HL-60/S4 treated with phorbol 12-myristate 13-acetate at 8.2 ng/mL for 4 days and 3 days (cell line): ENCODE results near the gene SRSF10.
"Not testable (repeated sequence)": the region's sequence is repeated elsewhere in the genome, so short reads cannot be mapped to it uniquely, and the experiment has no call there.

Experiments
- in situ Hi-C: fragments of 300-500 bp; cut with MboI; formaldehyde crosslinking; loops from 2 replicates; pipeline ENCODE4 v1.15.0; 2022; ENCODE audit warnings: low sequenced_read_pairs

The SRSF10 gene

GRCh38 chr1:23999156-23999671 lies 19.1 kb upstream of the SRSF10 start:
- in situ Hi-C loops = no loop called here

DNA sequence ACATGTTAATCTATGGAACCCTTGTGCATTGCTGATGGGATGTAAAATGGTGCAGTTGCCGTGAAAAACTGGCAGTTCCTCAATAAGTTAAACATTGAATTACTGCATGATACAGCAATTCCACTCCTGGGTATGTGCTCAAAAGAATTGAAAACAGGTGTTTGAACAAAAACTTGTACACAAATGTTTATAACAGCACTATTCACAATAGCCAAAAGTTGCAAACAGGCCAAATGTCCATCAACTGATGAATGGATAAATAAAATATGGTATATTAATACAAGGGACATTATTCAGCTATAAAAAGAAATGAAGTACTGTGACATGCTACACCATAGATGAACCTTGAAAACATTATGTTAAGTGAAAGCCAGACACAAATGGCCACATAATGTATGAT lies 17.7 kb upstream of the SRSF10 start:
- in situ Hi-C loops = no loop called here

DNA sequence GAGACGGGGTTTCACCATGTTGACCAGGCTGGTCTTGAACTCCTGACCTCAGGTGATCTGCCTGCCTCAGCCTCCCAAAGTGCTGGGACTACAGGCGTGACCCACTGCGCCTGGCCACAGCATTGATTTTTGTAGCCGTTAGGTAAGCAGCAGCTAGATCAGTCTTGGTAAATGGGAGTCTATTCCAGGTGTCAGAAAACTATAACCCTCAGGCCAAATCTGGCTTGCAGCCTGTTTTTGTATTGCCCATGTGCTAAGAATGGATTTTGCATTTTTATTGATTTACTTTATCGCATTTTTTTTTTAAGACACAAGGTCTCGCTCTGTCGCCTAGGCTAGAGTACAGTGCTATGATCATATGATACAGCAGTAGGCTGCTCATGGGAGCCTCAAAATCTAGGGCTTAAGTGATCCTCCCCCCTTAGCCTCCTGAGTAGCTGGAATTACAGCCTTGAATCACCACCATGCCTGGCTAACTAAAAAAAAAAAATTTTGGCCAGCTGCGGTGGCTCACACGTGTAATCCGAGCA lies 16.6 kb upstream of the SRSF10 start:
- in situ Hi-C loops = no loop called here

- in situ Hi-C loops = no loop called here
Observed at GRCh38 chr1:23995431-23995837, 15.3 kb upstream of the SRSF10 start.

- in situ Hi-C loops = not testable (repeated sequence)
Observed at GRCh38 chr1:23992011-23992410, 11.9 kb upstream of the SRSF10 start.

- in situ Hi-C loops = no loop called here
Observed at GRCh38 chr1:23989263-23989662, 9.1 kb upstream of the SRSF10 start.

GRCh38 chr1:23987038-23987437 lies 6.9 kb upstream of the SRSF10 start:
- in situ Hi-C loops = not testable (repeated sequence)

DNA sequence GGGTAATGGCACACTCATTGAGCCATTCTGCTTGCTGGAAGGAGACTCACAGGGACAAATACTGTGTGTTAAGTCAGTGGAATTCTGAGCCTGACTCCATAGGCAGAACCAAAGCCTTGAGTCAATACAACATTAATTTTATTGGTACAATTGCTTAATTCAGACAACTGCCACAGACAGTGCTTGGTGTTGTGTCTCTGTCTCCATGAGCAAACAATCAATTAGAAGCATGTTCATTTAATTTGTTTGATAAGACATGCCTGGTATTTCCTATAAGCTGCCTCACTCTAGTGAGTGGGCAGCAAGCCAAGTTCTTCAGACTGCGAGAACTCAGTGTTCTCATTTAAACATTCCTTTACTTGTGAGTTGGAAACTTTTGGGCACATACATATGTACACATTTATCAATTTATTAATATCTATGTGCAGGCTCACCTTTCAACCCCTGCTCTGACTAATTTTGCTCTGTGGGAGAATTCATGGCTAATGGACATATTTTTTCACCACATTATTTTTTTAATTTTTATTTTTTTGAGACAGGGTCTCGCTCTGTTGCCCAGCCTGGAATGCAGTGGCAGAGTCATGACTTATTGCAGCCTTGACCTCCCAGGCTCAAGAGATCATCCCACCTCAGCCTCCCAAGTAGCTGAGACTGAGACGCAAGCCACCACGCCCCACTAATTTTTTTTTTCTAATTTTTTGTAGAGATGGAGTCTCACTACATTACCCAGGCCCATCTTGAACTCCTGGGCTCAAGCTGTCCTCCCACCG lies 4.5 kb upstream of the SRSF10 start:
- in situ Hi-C loops = no loop called here

GRCh38 chr1:23980728-23981070 lies 572 bp upstream of the SRSF10 start:
- in situ Hi-C loops = no loop called here

DNA sequence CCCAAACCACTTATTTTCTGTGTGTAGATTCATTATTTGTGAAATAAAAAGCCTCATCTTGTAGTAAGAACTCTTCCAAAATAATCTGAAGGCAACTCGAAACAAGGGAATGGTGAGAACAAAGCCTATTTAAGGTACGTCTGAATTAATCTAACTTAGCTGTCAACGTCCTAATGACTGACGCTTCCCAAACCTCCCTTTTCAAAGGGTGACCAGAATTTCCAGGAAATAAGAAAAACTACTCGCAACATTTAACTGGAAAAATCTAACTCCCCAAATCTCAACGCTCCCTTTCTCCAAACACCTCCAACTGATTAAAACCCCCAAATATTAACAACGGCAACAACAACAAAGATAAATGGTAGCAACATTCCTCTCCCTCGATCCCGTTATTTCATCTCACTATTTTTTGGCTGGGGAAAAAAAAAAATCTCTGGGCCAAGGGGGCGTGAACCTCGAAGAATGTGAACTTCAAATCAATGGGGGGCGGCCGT lies 693 bp downstream of the SRSF10 start:
- in situ Hi-C loops = no loop called here

DNA sequence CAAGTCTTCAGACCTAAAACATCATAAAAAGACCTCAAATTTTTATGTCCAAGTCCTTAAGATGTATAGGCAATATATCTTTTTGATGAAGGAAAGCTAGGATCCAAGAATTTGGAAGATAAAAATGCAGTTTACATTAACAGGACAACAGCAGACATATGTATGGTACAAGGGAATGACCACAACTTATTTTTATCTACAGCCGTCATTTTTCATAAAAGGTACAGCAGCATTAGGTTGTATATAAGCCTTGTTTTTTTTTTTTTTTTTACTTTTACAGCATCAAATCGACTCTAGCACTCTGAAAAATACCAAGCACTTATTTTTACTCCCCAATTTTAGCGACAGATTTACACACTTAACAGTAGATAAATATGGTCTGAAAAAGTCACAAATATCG lies 1.3 kb downstream of the SRSF10 start:
- in situ Hi-C loops = no loop called here

DNA sequence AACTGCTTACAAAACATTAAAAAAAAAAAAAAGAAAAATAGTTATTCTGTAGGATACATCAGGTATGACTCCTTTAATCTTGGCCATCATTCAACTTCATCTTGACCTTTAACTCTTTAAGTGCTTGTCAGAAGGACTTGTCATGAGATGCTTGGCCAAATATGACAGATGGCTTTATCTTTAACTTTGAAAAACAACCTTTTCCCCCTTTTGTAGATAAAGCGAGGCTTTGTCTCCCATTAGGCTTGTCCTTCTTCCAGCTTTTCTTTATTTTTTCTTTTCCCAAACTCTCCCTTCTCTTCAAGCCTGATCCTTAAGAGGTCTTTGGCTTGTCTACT lies 2.3 kb downstream of the SRSF10 start:
- in situ Hi-C loops = no loop called here

DNA sequence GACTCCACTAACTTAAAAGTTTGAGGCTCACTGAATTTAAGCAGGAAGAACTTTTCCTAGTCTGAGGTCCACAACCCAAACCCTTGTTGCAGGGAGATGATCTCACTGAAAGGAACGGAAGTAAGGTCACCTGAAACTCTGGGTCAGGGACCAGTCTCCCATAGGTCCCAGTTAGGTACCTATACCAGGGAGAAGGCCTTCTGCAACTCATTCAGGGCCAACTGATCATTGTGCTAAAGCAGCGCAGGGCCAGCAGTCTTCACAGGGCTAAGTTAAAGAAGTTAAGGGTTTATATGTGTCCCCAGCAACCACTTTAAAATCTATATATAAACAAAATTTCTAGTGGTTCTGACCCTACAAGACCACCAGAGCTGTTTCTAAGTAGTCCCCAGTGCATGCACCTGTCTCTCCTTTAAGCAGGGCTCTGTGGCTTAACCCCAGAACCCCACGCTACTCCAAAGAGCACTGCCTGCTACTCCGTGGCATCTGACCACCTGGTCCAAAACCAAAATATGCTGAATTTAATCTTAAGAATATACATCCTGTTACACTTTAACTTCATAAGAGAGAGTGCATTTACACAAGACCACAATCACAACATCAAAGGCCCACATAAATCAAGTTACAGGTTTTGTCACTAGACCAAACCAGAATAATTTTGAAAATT lies 2.8 kb downstream of the SRSF10 start:
- in situ Hi-C loops = no loop called here

- in situ Hi-C loops = no loop called here
Observed at GRCh38 chr1:23967871-23968270, 12.3 kb downstream of the SRSF10 start.

GRCh38 chr1:23966973-23967493 lies 13.1 kb downstream of the SRSF10 start:
- in situ Hi-C loops = no loop called here

- in situ Hi-C loops = no loop called here
Observed at GRCh38 chr1:23964790-23965740, 15.1 kb downstream of the SRSF10 start.

DNA sequence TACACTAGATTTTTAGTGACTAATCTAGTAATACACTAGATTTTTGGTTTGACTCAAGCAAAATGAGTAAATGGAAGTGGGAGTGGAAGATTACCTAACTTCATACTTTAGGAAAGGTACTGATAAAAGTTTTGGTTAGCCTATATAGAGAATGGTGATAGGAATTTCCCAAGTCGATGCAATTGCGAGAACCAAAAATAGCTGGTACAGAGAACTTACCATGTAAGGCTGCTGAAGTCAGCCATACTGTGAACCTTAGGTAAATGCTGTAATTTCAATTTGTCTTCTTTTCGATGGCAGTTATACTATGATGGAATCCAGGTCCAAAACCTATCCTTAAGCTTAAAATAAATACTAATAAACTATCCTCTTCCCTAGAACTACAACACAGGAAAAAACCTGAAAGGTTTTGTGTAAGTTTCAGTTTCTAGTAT lies 15.9 kb downstream of the SRSF10 start:
- in situ Hi-C loops = no loop called here

GRCh38 chr1:23963617-23964234 lies 16.4 kb downstream of the SRSF10 start:
- in situ Hi-C loops = no loop called here

DNA sequence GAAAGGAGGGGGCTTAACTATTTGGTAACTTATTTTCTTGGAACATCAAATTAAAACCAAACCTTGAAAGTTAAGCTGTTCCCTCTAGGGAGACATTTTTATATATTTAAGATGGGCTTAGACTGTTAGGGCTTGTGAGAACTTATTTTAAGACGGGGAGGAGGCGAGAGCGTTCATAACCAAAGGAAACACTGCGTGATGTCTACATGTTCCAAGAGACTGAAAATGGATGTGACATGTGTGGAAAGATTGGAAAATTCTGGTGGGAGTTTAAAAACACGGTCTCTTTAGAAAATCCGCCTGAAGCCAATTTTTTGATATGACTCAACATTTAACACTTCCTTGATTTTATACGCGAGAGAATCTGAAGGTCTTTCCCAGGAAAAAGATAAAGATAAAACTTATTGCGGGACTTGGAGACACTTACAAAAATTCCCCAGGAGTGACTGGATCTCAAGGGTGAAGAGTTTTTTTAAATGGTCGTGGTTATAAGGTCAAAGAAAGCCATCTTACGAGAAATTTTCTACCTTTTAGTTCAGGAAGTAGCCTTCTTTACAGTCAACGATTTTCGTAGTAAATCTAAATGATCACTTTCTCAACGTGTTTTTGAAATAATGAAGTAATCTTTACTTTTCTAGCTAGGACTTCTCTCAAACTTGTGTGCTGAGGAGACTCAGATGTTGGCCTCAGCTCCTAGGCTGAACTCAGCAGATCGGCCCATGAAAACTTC lies 19.7 kb downstream of the SRSF10 start:
- in situ Hi-C loops = no loop called here
